WTC11 (cell line): Measurements from ENCODE around the gene PAK1. TPM values are rescaled to one million over a fixed set of nuclear protein-coding genes. Genes with fewer than 3 reads are reported as not detected.

Experiments
- ATAC-seq: fragments of 200-7000 bp; cut with Tn5 transposase; 2 replicates; pipeline ENCODE4 v1.10.0; 2021; ENCODE audit warnings: mild to moderate bottlenecking, moderate library complexity
- CTCF ChIA-PET: fragments of 300-600 bp; sonication (Branson Sonifier 250); formaldehyde crosslinking; loops from one replicate; lab custom pipeline; 2021; ENCODE audit warnings: antibody characterized with exemption; lab: Charles Lee
- POLR2A ChIA-PET: fragments of 350-600 bp; sonication (Branson Sonifier 250); formaldehyde crosslinking; loops from one replicate; lab custom pipeline; 2021; ENCODE audit warnings: antibody characterized with exemption; lab: Charles Lee
- DNase-seq: peaks from one replicate; pipeline ENCODE4 v3.0.0; 2021; ENCODE audit warnings: low spot score
- H3K27ac Mint-ChIP-seq: 2 replicates; pipeline ENCODE4 v1.8.0; 2021; ENCODE audit warnings: mixed read lengths
- H3K27me3 Mint-ChIP-seq: 2 replicates; pipeline ENCODE4 v1.8.0; 2021; ENCODE audit warnings: low read depth, mild to moderate bottlenecking, moderate library complexity, mixed read lengths
- H3K36me3 Mint-ChIP-seq: 2 replicates; pipeline ENCODE4 v1.8.0; 2021; ENCODE audit warnings: mixed read lengths
- H3K4me1 Mint-ChIP-seq: 2 replicates; pipeline ENCODE4 v1.8.0; 2022; ENCODE audit warnings: mixed read lengths
- H3K4me3 Mint-ChIP-seq: 2 replicates; pipeline ENCODE4 v1.8.0; 2021; ENCODE audit warnings: mild to moderate bottlenecking, moderate library complexity, mixed read lengths
- H3K9me3 Mint-ChIP-seq: 2 replicates; pipeline ENCODE4 v1.8.0; 2021; ENCODE audit warnings: mixed read lengths
- ATF1 ChIP-seq: sonication (generic); formaldehyde crosslinking; IDR thresholded peaks from 2 replicates; pipeline ENCODE4 v1.8.1; 2023; ENCODE audit warnings: mild to moderate bottlenecking, moderate library complexity, missing genetic modification reagents
- EMX1 ChIP-seq: fragments of 250-450 bp; sonication (Bioruptor Pico); IDR thresholded peaks from 2 replicates; pipeline ENCODE4 v1.8.0; 2021; ENCODE audit warnings: mild to moderate bottlenecking
- GABPB1 ChIP-seq: sonication (generic); formaldehyde crosslinking; IDR thresholded peaks from 2 replicates; pipeline ENCODE4 v1.8.1; 2023; ENCODE audit warnings: mild to moderate bottlenecking, missing genetic modification reagents
- GTF2I ChIP-seq: fragments of 250-450 bp; sonication (Bioruptor Pico); conservative IDR thresholded peaks from 2 replicates; pipeline ENCODE4 v1.4.0; 2021; ENCODE audit warnings: mild to moderate bottlenecking
- JAZF1 ChIP-seq: fragments of 250-450 bp; sonication (Bioruptor Pico); IDR thresholded peaks from 2 replicates; pipeline ENCODE4 v1.9.0; 2021; ENCODE audit warnings: moderate library complexity, mild to moderate bottlenecking, inconsistent platforms
- NFATC4 ChIP-seq: fragments of 250-450 bp; sonication (Bioruptor Pico); IDR thresholded peaks from 2 replicates; pipeline ENCODE4 v1.9.0; 2021; ENCODE audit warnings: mild to moderate bottlenecking
- PREB ChIP-seq: sonication (generic); formaldehyde crosslinking; IDR thresholded peaks from 2 replicates; pipeline ENCODE4 v1.8.1; 2022; ENCODE audit warnings: mild to moderate bottlenecking, missing genetic modification reagents, moderate library complexity, borderline replicate concordance
- PRRX2 ChIP-seq: fragments of 250-450 bp; sonication (Bioruptor Pico); IDR thresholded peaks from 2 replicates; pipeline ENCODE4 v1.8.0; 2021; ENCODE audit warnings: mild to moderate bottlenecking
- RORB ChIP-seq: fragments of 250-450 bp; sonication (Bioruptor Pico); IDR thresholded peaks from 2 replicates; pipeline ENCODE4 v1.9.0; 2021; ENCODE audit warnings: mild to moderate bottlenecking
- SMAD4 ChIP-seq: sonication (generic); formaldehyde crosslinking; IDR thresholded peaks from 2 replicates; pipeline ENCODE4 v1.8.0; 2022; ENCODE audit warnings: mild to moderate bottlenecking, missing genetic modification reagents
- STAT6 ChIP-seq: sonication (generic); formaldehyde crosslinking; conservative IDR thresholded peaks from 2 replicates; pipeline ENCODE4 v1.8.1; 2023; ENCODE audit warnings: mild to moderate bottlenecking, low read depth, missing genetic modification reagents, moderate library complexity
- ZNF281 ChIP-seq: sonication (generic); formaldehyde crosslinking; IDR thresholded peaks from 2 replicates; pipeline ENCODE4 v1.8.0; 2023; ENCODE audit warnings: mild to moderate bottlenecking, missing genetic modification reagents
- ZNF423 ChIP-seq: fragments of 250-450 bp; sonication (Bioruptor Pico); IDR thresholded peaks from 2 replicates; pipeline ENCODE4 v2.1.2; 2022; ENCODE audit warnings: mild to moderate bottlenecking, moderate library complexity
- total RNA-seq: library from RNA; stranded (reverse); gene quantifications from 3 replicates; pipeline ENCODE4 v1.2.3, GENCODE V29; 2021
- TF ChIP-seq, protein P1 (sequence below): sonication (generic); formaldehyde crosslinking; IDR thresholded peaks from 2 replicates; pipeline ENCODE4 v1.8.1; 2023; ENCODE audit warnings: mild to moderate bottlenecking, missing genetic modification reagents, borderline replicate concordance
- TF ChIP-seq, protein P2 (sequence below): sonication (generic); formaldehyde crosslinking; IDR thresholded peaks from 2 replicates; pipeline ENCODE4 v1.8.0; 2022; ENCODE audit warnings: mild to moderate bottlenecking, missing genetic modification reagents
- TF ChIP-seq, protein P3 (sequence below): sonication (generic); formaldehyde crosslinking; IDR thresholded peaks from 2 replicates; pipeline ENCODE4 v1.8.0; 2023; ENCODE audit warnings: missing genetic modification reagents
- TF ChIP-seq, protein P4 (sequence below): fragments of 200-600 bp; IDR thresholded peaks from 2 replicates; pipeline ENCODE4 v1.8.0; 2022; ENCODE audit warnings: antibody characterized with exemption
- TF ChIP-seq, protein P5 (sequence below): fragments of 250-450 bp; sonication (Bioruptor Pico); conservative IDR thresholded peaks from 2 replicates; pipeline ENCODE4 v1.9.0; 2021; ENCODE audit warnings: mild to moderate bottlenecking

The PAK1 gene
- total RNA-seq, 1 experiment from 2014 or later, result 160 TPM

DNA sequence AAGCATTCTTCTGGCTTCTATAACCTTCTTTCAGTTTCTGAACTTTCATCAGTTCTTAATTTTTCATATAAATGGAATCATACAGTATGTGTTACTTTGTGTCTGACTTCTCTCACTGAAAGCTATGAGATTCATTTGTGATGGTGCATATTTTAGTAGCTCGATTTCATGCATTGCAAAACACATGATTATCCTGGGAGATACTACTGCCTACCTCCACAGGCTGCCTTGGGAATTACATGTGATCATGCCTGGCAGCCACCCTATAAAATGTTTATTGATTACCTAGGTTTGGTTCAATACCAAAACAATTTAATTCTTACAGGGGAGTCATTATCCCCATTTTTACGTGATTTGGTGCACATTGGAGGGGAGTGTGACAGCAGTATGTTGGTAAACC lies 34.1 kb upstream of the PAK1 start (continued):
- TF ChIP-seq, protein P1, sequence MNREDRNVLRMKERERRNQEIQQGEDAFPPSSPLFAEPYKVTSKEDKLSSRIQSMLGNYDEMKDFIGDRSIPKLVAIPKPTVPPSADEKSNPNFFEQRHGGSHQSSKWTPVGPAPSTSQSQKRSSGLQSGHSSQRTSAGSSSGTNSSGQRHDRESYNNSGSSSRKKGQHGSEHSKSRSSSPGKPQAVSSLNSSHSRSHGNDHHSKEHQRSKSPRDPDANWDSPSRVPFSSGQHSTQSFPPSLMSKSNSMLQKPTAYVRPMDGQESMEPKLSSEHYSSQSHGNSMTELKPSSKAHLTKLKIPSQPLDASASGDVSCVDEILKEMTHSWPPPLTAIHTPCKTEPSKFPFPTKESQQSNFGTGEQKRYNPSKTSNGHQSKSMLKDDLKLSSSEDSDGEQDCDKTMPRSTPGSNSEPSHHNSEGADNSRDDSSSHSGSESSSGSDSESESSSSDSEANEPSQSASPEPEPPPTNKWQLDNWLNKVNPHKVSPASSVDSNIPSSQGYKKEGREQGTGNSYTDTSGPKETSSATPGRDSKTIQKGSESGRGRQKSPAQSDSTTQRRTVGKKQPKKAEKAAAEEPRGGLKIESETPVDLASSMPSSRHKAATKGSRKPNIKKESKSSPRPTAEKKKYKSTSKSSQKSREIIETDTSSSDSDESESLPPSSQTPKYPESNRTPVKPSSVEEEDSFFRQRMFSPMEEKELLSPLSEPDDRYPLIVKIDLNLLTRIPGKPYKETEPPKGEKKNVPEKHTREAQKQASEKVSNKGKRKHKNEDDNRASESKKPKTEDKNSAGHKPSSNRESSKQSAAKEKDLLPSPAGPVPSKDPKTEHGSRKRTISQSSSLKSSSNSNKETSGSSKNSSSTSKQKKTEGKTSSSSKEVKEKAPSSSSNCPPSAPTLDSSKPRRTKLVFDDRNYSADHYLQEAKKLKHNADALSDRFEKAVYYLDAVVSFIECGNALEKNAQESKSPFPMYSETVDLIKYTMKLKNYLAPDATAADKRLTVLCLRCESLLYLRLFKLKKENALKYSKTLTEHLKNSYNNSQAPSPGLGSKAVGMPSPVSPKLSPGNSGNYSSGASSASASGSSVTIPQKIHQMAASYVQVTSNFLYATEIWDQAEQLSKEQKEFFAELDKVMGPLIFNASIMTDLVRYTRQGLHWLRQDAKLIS (CRISPR knock-in tag), result no peak
- TF ChIP-seq SMAD4 (CRISPR knock-in tag), result no peak
- no peak for TF ChIP-seq NFATC4 (CRISPR knock-in tag)
- TF ChIP-seq ZNF423 (CRISPR knock-in tag), result no peak
- TF ChIP-seq, protein P2, sequence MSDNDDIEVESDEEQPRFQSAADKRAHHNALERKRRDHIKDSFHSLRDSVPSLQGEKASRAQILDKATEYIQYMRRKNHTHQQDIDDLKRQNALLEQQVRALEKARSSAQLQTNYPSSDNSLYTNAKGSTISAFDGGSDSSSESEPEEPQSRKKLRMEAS (CRISPR knock-in tag), result no peak

DNA sequence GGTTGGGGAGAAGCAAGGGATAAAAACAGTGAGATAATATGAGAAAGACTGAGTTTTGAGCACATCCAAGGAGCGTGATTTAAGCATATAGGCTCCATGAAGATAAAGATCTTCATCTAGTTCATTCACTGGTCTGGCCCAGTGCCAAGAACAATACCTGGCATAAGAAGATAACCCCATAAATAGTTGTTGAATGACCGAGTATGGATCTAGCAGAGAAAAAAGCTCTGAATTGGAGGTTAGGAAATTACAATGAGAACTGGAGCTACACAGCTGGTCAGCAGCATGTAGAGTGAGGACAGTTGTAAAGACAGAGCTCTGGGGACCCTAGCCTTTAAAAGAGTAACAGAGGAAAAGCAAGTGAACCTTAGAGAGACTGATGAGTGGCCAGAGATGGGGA lies 33.0 kb upstream of the PAK1 start:
- Mint-ChIP-seq H3K4me1 (peaks cover 16% of the 10 kb centered on the region), H3K27ac (no peak overlapping the region), H3K9me3 (peaks cover 9% of the 10 kb centered on the region), H3K27me3 (no peaks in the 10 kb centered on the region), H3K4me3 (no peak overlapping the region), H3K36me3 (no peaks in the 10 kb centered on the region)
- ATAC-seq (no peak), DNase-seq (no peak)
- TF ChIP-seq EMX1 (CRISPR knock-in tag), result no peak
- no peak for TF ChIP-seq PREB
- no peak for TF ChIP-seq GABPB1 (CRISPR knock-in tag)
- no peak for TF ChIP-seq JAZF1 (CRISPR knock-in tag)
- no peak for TF ChIP-seq RORB (CRISPR knock-in tag)
- TF ChIP-seq, protein P3, sequence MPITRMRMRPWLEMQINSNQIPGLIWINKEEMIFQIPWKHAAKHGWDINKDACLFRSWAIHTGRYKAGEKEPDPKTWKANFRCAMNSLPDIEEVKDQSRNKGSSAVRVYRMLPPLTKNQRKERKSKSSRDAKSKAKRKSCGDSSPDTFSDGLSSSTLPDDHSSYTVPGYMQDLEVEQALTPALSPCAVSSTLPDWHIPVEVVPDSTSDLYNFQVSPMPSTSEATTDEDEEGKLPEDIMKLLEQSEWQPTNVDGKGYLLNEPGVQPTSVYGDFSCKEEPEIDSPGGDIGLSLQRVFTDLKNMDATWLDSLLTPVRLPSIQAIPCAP (CRISPR knock-in tag), result no peak
- TF ChIP-seq ZNF281 (CRISPR knock-in tag), result no peak
- no peak for TF ChIP-seq ATF1
- TF ChIP-seq, protein P2 (CRISPR knock-in tag), result no peak
- CTCF ChIA-PET, result interaction anchor here (0.7 to 1.2 kb wide), 2 partner anchors 42 to 1894 kb away, joined by 3 to 5 read pairs; no protein-coding TSS in a partner anchor
- POLR2A ChIA-PET, result no interaction called here

- Mint-ChIP-seq H3K27me3 (no peaks in the 10 kb centered on the region), H3K27ac (no peak overlapping the region)
- POLR2A ChIA-PET, result no interaction called here
- no peak for TF ChIP-seq ATF1
- TF ChIP-seq, protein P4, sequence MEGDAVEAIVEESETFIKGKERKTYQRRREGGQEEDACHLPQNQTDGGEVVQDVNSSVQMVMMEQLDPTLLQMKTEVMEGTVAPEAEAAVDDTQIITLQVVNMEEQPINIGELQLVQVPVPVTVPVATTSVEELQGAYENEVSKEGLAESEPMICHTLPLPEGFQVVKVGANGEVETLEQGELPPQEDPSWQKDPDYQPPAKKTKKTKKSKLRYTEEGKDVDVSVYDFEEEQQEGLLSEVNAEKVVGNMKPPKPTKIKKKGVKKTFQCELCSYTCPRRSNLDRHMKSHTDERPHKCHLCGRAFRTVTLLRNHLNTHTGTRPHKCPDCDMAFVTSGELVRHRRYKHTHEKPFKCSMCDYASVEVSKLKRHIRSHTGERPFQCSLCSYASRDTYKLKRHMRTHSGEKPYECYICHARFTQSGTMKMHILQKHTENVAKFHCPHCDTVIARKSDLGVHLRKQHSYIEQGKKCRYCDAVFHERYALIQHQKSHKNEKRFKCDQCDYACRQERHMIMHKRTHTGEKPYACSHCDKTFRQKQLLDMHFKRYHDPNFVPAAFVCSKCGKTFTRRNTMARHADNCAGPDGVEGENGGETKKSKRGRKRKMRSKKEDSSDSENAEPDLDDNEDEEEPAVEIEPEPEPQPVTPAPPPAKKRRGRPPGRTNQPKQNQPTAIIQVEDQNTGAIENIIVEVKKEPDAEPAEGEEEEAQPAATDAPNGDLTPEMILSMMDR, result no peak
- TF ChIP-seq GABPB1 (CRISPR knock-in tag), result no peak
- no peak for TF ChIP-seq PRRX2 (CRISPR knock-in tag)
- TF ChIP-seq, protein P5, sequence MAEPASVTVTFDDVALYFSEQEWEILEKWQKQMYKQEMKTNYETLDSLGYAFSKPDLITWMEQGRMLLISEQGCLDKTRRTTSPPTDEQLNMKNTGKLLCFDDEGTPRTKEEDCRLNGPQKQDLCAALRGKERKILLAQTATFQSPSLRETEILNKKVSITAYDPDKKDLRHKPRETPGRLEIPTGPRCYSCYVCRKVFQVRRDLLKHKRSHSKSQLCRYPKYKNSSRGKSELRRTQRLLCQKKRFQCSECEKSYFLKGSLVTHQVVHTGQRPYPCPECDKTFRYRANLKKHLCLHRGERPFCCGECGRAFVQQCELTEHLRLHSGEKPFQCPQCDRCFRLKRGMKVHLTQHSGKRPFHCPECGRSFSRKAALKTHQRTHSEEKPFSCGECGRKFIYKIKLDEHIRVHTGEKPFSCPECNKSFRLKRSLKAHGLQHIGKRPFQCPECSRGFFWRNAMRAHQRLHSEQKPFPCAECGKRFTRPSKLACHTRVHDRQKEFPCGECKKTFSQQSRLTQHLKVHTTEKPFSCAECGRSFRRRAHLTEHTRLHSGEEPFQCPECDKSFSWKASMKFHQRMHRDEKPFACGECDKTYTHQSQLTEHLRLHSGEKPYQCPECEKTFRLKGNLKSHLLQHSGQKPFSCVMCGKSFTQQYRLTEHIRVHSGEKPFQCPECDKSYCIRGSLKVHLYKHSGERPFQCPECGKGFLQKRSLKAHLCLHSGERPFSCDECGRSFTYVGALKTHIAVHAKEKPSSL (CRISPR knock-in tag), result no peak
- TF ChIP-seq STAT6 (CRISPR knock-in tag), result no peak
- TF ChIP-seq GTF2I (CRISPR knock-in tag), result no peak
Measured at GRCh38 chr11:77505956-77506355, 32.1 kb upstream of the PAK1 start.

More at GRCh38 chr11:77505956-77506355, 32.1 kb upstream of the PAK1 start:
- Mint-ChIP-seq H3K4me1 (peaks cover 16% of the 10 kb centered on the region), H3K4me3 (no peak overlapping the region), H3K36me3 (no peaks in the 10 kb centered on the region), H3K9me3 (peaks cover 9% of the 10 kb centered on the region)
- no peak for ATAC-seq
- DNase-seq, result no peak
- CTCF ChIA-PET, result no interaction called here
